ENCODE measurements around the gene PNPLA7.
A peak's percentile ranks its signal among the peaks of the same experiment; 100 is the strongest.

The PNPLA7 gene

DNA sequence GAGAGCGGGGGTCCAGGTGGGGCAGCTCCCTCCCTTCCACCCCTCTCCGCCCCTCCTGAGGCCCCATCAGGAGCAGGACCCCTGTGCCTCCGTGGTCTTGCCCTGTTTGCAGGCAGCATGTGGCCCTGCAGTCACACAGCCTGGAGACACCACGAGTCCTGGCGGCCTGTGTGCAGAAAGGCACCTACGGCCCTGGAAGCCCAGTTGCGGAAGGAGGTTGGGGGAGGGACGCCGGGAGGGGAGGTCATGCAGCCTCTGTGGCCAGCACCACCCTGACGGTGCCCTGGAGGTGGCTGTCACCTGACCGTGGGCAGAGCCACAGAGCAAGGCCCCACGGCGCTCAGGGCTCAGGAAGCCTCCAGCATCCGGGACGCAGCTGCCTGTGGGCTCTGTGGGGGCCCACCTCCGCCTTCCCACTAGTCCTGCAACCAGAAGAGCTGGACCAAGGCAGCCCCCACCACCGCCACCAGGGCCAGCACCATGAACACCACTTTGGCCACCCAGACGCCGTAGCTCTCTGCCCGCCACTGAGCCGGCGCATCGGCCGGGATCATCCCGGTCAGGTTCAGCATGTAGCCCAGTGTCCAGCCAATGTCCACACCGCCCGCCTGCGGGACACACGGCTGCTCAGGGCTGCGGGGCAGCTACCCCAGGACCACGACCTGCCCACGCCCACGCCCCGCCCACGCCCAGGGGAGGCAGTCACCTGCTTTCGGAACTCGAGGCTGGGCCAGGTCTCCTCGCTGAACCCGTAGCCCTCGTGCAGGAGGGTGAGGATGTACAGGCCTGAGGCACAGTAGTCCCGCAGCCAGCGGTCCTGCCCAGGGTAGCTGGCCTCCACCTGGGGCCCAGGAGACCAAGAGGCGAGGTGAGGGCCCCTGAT lies 115.5 kb downstream of the PNPLA7 start:
- no peak for DNase-seq (ENCODE audit: low spot score)

DNA sequence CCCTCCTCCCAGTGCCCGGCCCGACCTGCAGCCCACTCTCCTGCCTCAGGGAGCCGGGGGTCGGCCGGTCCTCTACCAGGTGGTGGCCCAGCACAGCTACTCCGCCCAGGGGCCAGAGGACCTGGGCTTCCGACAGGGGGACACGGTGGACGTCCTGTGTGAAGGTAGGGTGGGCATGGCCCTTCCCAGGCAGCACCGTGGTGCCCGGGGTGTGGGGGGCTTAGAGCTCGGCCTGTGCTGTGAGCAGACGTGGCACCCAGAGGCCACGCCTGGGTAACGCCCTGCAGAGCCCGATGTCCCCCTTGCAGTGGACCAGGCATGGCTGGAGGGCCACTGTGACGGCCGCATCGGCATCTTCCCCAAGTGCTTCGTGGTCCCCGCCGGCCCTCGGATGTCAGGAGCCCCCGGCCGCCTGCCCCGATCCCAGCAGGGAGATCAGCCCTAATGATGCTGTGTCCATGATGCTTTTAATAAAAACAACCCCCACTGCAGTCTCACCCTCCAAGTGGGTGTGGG lies 116.2 kb downstream of the PNPLA7 start:
- DNase-seq (ENCODE audit: low spot score): no peak

DNA sequence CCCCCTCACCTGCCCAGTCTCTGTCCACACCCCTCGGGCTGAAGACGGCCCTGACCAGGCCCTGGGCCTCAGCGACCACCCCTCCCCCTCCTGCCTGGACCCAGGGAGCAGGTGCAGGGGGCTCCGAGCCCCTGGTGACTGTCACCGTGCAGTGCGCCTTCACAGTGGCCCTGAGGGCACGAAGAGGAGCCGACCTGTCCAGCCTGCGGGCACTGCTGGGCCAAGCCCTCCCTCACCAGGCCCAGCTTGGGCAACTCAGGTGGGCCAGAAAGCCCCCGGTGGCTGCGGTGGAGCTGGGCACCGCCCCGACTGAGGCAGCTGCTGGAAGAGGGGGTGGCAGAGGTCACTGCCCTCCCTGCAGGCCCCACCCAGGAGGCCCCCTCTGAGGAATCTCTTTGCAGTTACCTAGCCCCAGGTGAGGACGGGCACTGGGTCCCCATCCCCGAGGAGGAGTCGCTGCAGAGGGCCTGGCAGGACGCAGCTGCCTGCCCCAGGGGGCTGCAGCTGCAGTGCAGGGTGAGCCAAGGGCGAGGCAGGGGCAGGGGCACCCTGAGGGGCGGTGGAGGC lies 116.8 kb downstream of the PNPLA7 start:
- no peak for DNase-seq (ENCODE audit: low spot score)

DNA sequence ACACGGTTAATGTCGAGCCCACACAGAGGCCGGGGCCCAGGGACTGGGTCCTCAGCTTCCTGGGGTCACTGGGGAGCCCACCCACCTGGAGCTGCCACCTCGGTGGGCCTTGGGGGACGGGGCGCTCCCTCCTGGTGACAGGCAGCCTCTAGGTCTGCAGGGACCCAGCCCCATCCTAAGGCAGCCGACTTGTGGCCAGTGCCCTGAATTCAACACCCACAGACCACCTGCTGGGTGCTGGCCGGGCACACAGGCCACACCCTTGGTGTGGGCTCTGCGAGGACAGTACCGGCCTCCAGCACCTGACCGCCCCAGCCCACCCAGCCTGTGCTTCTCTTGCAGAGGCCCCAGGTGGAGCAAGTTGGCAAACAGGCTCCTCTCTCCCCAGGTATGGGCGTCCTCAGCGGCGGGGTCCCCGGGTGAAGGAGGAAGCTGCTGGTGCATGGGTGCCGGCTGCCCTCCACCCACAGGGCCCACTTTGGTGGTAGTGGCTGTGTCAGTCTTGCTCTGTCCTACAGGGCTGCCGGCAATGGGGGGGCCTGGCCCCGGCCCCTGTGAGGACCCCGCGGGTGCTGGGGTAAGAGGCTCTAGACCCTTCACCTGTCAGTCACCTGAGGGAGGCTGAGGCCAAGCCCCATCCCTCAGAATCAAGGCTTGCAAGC lies 117.4 kb downstream of the PNPLA7 start:
- no peak for DNase-seq (ENCODE audit: low spot score)

GRCh38 chr9:137431416-137431931 lies 118.7 kb downstream of the PNPLA7 start:
- no peak for DNase-seq (ENCODE audit: low spot score)

- DNase-seq (ENCODE audit: low spot score): no peak
Observed at GRCh38 chr9:137430723-137431415, 119.3 kb downstream of the PNPLA7 start.

DNA sequence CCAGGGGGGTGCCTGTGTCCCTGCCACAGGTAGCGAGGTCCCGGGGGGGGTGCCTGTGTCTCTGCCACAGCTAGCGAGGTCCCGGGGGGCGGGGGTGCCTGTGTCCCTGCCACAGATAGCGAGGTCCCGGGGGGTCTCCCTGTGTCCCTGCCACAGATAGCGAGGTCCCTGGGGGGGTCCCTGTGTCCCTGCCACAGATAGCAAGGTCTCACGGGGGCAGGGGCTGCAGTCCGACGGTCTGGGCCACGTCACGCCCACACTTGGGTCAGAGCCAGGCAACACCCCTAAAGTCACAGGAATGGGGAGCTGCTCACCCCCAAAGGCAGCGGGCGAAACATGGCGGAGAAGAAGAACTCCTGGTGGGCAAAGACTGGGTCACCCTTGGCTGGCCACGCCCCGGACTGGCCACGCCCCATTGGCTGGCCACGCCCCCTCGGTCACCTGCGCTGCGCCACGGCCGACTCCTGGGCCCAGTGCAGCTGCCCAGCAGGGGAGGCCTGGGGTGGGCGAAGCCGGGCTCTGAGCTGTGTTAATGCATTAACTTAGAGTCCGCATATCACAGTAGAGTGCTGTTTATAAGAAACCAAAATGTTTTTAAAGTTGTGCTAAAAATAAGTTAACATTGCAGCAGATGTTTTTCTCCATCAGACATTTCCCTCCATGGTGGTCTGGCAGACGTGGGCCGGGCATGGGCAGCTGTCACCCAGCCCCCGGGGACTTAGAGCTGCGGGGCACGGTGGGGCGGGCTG lies 120.1 kb downstream of the PNPLA7 start:
- no peak for DNase-seq (ENCODE audit: low spot score)

DNA sequence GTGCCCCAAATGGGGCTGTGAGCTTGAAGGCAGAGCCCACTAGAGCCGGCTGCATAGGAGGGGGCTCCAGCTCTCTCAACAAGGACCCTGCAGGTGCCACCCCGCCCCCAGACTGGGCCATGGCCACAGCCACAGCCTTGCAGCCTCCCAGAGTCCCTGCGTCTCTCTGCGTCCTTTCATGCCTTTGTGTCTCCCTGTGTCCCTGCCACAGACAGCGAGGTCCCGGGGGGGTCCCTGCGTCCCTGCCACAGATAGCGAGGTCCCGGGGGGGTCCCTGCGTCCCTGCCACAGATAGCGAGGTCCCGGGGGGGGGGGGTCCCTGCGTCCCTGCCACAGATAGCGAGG lies 120.7 kb downstream of the PNPLA7 start:
- no peak for DNase-seq (ENCODE audit: low spot score)

DNA sequence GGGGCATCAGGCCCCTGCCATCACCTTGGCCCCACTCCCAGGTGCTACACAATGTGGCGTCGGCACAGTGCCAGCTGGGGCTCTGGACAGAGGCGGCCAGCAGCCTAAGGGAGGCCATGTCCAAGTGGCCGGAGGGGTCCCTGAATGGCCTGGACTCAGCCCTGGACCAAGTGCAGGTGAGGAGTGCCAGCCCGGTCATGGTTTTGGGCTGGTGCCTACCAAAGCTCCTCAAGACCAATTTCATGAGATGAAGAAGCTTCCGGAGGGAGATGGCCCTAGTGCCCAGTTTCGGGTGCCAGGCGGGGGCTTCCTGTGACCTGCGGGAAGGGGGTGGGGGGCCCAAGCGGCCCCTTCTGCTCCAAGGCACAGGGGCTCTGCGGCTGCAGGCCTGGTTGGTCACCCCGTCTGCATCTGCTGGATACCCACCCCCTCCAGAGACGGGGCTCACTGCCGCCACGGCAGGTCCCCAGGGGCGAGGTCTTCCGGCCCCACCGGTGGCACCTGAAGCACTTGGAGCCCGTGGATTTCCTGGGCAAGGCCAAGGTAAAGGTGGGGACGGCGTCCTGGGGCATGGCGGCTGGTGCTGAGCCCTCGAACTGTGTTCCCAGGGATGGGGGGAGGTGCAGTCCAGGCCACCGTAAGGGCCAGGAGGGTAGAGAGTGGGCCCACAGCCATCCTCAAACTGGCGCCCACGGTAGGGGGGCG lies 121.2 kb downstream of the PNPLA7 start:
- DNase-seq (ENCODE audit: low spot score): no peak

DNA sequence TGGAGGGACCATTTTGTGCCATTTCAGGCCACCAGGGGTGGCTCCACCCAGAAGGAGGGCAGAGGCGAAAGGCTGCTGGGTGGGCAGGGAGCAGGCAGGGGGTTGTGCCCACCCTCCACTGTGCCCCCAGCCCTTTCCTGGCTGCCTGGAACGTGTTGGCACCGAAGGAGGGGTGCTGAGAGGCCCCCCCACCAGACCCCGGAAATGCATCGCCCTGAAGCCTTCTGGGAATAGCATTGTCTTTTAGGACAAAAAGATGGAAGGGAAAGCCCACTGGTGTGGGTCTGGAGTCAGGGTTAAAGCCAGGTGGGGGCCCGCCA lies 121.9 kb downstream of the PNPLA7 start:
- DNase-seq (ENCODE audit: low spot score): no peak

DNA sequence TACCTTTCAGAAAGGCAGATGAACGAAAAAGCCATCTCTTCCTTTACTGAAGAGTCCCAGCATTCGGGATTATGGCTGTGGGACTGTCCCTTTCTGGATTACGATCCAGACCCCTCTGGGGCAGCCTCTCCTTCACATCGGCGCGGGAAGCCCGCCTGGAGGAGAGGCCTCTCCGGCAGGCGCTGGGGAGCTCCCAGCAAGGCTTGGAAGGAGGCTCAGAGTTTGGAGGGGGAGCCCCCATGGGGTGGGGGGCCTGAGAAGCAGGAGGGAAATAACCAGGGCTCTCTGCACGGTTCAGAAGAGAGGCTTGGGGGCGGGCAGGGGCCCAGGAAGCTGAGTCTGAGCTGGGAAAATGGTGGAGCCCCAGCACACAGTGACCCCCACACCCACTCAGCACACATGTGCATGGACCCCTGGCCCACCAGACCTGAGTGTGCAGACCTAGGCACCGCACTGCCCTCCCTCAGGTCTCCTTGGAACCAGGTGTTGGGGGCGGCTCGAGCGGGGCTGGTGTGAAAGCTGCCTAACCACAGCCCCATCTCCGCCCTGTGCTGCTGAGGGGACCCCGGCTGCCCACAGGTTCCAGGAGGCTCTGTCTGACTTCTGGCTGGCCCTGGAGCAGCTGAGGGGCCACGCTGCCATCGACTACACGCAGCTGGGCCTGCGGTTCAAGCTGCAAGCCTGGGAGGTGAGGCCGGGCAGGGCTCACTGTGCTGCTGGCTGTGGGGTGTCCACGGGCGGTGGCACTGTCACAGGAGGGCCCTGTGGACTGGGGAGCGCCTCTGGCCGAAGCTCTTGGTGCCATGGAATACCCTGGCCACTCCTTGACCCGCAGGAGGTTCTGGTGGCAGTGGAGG lies 122.5 kb downstream of the PNPLA7 start:
- DNase-seq (ENCODE audit: low spot score): no peak

DNA sequence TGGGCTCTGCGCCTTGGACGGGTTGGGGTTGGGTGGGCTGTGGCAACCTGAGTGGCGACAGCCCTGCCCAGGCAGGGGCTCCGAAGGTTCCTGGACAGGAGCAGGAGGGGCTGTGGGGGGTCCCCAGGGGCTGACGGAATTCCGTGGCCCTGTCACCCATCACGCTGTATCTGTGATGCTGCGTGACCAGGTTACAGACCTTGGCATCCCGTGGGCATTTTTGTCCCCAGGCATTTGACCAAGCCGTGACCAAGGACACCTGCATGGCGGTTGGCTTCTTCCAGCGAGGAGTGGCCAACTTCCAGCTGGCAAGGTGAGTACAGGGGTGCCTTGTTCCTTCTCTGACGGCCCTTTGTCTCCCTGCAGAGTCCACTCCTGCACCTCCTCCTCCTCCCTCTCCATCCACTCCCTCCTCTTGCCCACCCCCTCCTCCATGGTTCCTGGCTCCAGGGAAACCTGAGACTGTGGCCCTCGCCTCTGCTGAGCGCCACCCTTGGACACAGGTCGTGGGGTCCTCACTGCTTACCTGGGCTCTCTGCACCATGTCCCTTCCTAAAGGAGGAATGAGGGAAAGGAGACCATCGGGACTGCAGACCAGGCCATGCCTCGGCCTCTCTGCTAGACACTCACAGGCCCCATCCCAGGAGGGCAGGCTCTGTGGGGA lies 124.1 kb downstream of the PNPLA7 start:
- no peak for DNase-seq (ENCODE audit: low spot score)

DNA sequence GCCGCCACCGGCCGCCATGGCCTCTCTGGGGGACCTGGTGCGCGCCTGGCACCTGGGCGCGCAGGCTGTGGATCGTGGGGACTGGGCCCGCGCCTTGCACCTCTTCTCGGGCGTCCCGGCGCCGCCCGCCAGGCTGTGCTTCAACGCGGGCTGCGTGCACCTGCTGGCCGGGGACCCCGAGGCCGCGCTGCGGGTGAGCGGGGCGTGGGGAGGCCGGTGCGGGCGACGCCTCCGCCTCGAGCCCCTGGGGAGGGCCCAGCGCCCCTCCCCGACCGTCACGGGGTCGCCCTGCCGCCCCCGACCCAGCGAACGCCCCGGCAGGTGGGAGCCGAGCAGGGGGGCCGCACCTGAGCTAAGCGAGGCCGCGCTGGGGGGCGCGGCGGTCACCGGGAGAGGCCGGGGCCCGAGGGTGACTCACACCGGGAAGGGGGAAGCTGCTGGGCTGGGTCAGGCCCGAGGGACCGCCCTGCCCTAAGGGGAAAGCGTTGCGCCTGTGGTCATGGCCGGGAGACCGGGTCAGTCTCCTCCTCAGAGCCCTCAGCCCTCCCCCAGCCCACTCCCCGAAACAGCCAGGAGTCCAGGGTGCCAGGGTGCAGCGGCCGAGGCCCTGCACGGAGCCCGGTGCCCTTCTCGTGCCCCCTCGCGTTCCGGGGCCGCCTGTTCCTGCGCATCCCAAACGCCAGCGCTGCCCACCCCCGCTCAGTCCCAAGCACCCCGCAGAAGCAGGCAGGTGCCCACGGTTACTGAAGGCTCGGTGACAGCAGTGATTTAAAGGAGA lies 126.5 kb downstream of the PNPLA7 start:
- peak; percentile 63 for DNase-seq (ENCODE audit: low spot score)

DNA sequence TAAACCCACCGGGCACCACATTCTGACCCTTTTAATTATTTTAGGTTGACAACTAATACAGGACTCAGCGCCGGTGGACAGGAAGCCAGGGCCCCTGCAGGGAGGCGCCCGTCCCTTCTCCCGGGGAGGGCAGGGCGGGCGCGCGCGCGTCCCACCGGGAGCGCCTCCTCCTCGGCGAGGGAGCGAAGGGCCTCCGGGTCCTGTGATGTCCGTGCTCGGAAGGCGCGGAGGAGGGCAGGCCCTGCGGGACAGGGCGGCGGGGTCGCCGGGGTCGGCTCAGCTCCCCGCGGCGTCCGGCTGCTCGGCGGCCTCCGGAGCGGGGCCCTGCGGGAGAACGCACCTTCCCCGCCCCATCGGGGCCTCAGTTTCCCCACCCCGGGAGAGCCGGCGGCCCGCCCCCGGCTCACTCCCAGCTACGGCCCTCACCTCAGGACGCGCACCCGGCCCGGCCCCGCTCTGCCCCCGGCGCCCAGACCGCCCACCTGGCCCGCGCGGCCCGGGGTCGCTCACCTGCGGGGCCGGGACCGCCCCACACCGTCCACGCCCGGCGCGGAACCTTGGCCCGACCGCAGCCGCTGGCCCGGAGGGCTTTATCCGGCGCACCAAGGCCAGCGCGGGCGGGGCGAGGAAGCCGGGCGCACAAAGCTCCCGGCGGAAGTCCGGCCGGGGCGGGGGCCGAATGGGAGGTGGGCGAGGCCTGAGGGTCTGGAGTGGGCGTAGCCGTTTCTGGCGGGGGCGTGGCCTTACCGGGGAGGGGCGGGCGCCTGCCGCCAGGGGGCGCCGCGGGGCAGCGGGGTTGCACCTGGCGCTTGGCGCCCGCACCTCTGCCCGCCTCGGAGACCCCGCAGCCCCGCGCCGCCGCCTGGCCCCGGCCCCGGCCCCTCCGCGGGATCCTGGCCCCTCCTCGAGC lies 127.3 kb downstream of the PNPLA7 start, which contains the start of the genes EXD3 and NOXA1:
EXD3 (minus strand) TSS at position 559 of the 910 bp plus-strand sequence. CDS start 27,805 bp downstream, outside the sequence.
NOXA1 (plus strand) TSS at position 790 of the 910 bp plus-strand sequence. CDS start 137 bp downstream, outside the sequence.
- DNase-seq (ENCODE audit: low spot score): peak; percentile 94

DNA sequence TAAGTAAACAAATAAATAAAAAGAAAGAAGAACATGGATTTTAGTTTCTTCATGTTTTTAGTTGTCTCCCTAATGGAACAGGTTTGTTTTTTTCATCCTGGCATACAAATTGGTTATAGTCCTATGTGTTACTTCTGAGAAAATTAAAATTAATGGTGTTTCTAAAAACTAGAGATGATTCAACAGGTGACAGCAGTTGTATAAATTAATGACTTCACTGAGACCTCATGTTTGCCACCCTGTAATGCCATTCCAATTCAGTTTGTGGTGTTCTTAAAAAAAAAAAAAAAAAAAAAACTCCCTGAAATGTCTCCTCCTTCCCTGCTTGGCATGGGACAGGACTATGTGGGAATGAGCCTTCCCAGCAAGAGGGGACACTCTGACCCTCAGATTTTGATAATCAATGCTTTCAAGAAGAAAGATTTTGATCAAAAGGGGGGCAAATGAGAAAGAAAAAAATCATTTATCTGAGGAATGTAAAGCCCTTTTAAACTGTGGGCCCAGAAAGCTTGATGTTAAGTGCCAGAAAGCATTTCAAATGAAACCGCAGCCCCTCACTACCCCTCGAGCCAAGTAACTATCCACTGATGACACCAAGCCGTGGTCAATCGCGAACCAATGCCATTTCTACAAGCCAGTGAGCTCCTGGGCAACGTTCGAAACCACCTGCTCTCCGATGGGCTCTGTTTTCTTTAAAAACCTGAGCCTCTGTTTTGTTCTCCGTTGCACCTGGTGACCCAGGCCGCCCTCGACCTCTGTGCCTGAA lies 128.2 kb downstream of the PNPLA7 start:
- no peak for DNase-seq (ENCODE audit: low spot score)

Measured in kidney tubule cell (primary cell).